Measurements from ENCODE around the gene ARID1A.

ARID1A gene

GRCh38 chr1:26728645-26729044 lies 32.8 kb downstream of the ARID1A start:
- DNase-seq: no peak

GRCh38 chr1:26729633-26730032 lies 33.8 kb downstream of the ARID1A start:
- DNase-seq: no peak

- no peak for DNase-seq
These were observed 34.9 kb downstream of the ARID1A start for GRCh38 chr1:26730695-26731094.

- DNase-seq: no peak
These were observed 35.6 kb downstream of the ARID1A start for GRCh38 chr1:26731233-26731902.

- no peak for DNase-seq
These were observed 37.6 kb downstream of the ARID1A start for GRCh38 chr1:26733392-26733791.

GRCh38 chr1:26733982-26734381 lies 38.2 kb downstream of the ARID1A start:
- no peak for DNase-seq

- no peak for DNase-seq
These were observed 38.8 kb downstream of the ARID1A start for GRCh38 chr1:26734501-26735058.

GRCh38 chr1:26739329-26739914 lies 43.6 kb downstream of the ARID1A start:
- DNase-seq: no peak

- no peak for DNase-seq
These were observed 44.3 kb downstream of the ARID1A start for GRCh38 chr1:26740023-26740634.

- DNase-seq: no peak
These were observed 45.1 kb downstream of the ARID1A start for GRCh38 chr1:26740952-26741351.

GRCh38 chr1:26743426-26744059 lies 47.7 kb downstream of the ARID1A start:
- no peak for DNase-seq

- DNase-seq: peak; percentile 100
These were observed 48.5 kb downstream of the ARID1A start for GRCh38 chr1:26744075-26744959.

- no peak for DNase-seq
These were observed 49.4 kb downstream of the ARID1A start for GRCh38 chr1:26745191-26745590.

GRCh38 chr1:26747048-26747447 lies 51.2 kb downstream of the ARID1A start:
- DNase-seq: no peak

GRCh38 chr1:26748351-26748750 lies 52.5 kb downstream of the ARID1A start:
- no peak for DNase-seq

- DNase-seq: no peak
These were observed 53.6 kb downstream of the ARID1A start for GRCh38 chr1:26749458-26749857.

GRCh38 chr1:26750428-26750827 lies 54.6 kb downstream of the ARID1A start:
- no peak for DNase-seq

- no peak for DNase-seq
These were observed 56.7 kb downstream of the ARID1A start for GRCh38 chr1:26752519-26752918.

GRCh38 chr1:26754086-26754874 lies 58.5 kb downstream of the ARID1A start:
- DNase-seq: no peak

GRCh38 chr1:26758358-26758757 lies 62.5 kb downstream of the ARID1A start:
- DNase-seq: no peak

GRCh38 chr1:26759531-26759930 lies 63.7 kb downstream of the ARID1A start:
- DNase-seq: no peak

- no peak for DNase-seq
These were observed 65.4 kb downstream of the ARID1A start for GRCh38 chr1:26761217-26761616.
